ENCODE data around the gene TLR9.

DNA sequence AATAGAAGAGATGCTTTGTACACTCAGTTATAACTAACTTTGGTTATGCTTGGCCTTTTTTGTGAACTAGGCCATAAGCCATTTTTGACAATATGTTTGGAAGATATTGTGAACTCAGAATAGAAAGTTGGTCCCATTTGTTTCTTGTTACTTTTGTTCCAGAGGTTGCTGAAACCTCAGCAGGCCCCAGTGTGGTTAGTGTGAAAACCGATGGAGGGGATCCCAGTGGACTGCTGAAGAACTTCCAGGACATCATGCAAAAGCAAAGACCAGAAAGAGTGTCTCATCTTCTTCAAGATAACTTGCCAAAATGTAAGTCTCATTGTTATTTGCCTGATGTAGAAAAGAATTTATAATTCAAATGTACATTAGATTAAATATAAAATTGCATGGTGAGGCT lies 21.7 kb downstream of the TLR9 start:
- TF ChIP-seq POLR2A (IDR thresholded peaks at IDR 0.05; ENCODE audit: low read depth, low read length) (no peak), POLR2AphosphoS5 (IDR thresholded peaks at IDR 0.05; ENCODE audit: low read depth, low read length) (no peak)

Measured in GM12892 (cell line).